Hippocampal formation (tissue), 2 donors: ENCODE results near the gene CELF2.

ENCODE experiments used
- DNase-seq, 2 donors: peaks; one replicate each; lab custom pipeline; 2025; lab: John Stamatoyannopoulos, UW

The CELF2 gene

GRCh38 chr10:11303361-11304170 lies 285.9 kb downstream of the CELF2 start:
- DNase-seq: no peak

GRCh38 chr10:11304906-11305585 lies 287.4 kb downstream of the CELF2 start:
- no peak for DNase-seq

GRCh38 chr10:11305825-11306593 lies 288.3 kb downstream of the CELF2 start:
- DNase-seq: no peak

DNA sequence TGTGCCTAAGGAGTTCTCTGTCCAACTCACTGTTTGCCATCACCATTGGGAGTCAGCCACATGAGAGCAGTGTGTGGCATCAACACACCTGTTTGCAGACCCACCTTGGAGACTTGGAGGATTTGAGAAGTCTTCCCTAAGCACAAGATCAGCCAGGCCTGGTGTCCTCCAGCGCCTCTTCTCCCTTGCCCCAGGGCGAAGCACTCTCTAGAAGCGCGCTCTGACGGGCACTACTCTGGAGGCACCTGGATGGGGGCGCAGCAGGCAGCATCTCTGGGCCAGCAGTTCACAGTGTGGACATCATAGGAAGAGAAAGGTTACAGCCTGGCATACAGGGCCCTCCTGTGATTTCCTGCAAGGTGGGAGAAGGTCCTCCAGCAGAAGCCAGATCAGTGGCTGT lies 289.3 kb downstream of the CELF2 start:
- no peak for DNase-seq

DNA sequence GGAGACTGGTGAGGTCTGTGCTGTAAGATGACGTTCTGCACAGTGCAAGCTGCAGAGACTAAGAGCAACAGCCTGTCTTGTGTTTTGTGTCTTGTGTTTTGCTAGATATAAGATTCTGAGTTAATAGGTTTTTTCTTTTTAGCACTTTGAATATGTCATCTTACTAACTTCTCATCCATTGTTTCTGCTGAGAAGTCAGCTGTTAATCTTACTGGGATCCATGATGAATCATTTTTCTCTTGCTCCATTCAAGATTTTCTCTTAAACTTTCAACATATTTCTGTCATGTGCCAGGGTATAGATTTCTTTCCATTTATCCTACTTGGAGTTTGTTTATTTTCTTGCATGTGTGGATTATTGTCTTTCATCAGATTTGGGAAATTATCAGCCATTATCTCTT lies 290.3 kb downstream of the CELF2 start:
- no peak for DNase-seq

DNA sequence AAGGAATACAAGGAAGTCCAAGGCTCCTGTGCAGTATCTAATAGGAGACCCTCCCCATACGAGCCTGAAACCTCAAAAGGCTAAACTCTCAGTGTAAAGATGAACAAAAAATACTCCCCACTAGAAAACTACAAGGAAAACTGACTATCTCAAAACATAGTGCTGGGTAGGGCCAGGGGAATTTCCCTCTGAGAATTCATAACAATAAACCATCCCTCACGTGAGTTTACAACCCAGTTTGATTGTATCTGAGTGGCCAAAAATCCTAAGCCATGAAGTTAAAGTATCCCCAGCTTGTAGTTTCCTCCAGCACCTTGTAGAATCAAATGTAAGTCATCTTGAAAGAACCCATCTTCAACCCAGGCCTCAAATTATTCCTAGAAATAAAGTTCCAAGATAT lies 293.4 kb downstream of the CELF2 start:
- no peak for DNase-seq

GRCh38 chr10:11313463-11313862 lies 295.8 kb downstream of the CELF2 start:
- DNase-seq: no peak

DNA sequence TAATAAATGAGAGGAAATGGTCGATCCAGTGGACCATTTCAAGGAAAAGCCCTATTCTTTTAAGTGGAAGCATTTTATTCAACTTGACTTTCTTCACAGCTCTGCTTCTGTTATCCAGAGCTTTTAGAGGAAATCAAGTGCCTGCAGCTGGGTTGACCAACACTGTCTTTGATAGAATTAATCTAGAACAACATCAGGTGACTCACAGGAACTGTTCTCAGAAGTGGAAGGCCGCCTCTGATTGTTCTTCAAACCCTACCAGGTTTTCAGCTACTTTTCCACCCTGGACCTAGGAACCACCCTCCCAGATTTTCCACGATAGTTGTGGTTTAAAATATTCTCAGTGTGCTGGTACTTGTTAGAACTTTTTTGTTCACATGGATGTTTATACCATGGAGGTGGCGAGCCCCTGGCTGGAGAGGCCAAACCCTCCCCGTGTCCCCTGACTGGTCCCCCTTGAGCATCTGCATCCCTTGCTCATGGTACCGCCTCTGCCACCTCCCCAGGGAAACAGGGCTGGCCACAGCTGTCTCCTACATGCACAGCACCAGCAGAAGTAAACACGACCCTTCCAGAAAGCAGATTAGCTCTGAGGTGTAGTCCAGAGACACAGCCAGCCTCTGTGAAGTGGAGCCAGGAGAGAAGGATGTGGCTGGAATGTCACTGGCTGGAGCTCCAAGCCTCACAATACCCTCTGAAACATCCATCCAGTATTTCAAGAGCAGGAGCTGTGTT lies 300.4 kb downstream of the CELF2 start:
- no peak for DNase-seq

- no peak for DNase-seq
Observed at GRCh38 chr10:11318826-11319598, 301.3 kb downstream of the CELF2 start.

DNA sequence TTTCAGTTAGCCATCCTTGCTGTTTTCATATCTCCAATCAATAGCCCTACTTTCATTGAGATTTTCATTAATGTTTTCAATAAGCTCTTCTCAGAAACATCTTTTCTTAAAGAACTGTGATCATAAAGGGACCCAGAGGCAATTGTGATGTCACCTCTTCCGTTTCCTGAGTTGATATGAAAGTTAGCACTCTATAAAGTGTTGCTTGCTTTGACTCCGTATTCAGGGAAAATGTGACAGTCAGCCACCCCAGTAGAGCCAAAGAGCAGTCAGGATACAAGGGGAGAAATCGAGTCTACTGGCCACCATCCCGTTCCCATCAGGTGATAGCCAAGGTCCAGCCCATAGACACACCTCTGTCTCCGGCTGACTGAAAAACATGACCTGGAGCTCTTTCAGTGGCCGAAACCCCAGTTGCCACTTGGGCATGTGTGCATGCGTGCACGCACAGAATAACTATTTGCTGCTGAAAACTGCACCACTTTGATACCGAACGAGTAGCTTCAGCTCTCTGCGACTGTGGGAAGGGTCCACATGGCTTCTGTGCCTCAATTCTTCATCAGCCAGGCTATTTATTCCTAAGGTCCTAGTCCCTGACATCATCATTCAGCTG lies 302.4 kb downstream of the CELF2 start:
- no peak for DNase-seq

GRCh38 chr10:11320809-11321520 lies 303.3 kb downstream of the CELF2 start:
- DNase-seq: no peak

DNA sequence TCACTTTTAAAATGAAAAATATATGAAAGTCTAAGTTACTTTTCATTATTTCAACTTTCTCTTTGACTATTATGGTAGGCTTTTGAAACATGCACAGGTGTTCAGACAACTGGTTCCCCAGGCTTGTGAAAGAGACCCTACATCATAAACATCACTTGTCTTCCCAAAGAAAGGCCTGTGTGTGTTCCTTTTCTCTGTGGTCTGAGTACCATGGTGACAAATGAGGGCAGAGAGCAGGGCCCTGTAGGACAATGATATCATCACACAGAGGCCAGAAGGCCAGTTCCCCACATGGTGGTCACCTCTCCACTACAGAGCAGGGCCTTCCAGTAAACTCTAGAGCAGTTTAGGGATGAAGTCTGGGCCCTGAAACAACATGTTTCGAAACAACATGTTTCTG lies 305.0 kb downstream of the CELF2 start:
- DNase-seq: no peak

DNA sequence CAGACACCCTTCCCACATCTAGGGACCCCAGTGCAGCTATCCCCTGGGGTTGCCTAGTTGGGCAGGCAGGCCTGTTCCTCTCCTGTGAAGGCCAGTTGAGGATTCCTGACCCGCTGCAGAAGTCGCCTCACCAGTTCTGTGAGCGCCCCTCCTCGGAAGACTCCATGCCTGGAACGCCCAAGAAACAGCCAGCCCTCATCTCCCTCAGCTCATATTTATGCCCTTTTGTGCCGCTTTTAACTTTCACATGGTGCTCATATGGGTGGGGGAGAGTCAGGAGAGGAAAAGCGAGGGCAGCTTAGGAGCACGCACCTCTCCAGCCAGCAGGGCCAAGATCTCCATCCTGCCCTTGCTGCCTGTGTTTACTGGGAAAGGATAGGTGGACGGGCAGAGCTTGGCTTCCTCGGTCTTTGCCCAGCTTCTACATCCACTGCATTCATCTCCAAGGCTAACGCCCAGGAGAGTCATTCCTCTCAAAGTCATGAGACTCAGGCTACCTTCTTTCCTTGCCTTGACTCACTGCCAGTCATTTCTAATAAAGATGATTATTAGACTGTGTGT lies 307.2 kb downstream of the CELF2 start:
- DNase-seq: no peak

GRCh38 chr10:11325817-11326216 lies 308.1 kb downstream of the CELF2 start:
- no peak for DNase-seq

- no peak for DNase-seq
Observed at GRCh38 chr10:11326241-11326640, 308.6 kb downstream of the CELF2 start.

GRCh38 chr10:11326913-11327616 lies 309.4 kb downstream of the CELF2 start:
- DNase-seq: no peak

DNA sequence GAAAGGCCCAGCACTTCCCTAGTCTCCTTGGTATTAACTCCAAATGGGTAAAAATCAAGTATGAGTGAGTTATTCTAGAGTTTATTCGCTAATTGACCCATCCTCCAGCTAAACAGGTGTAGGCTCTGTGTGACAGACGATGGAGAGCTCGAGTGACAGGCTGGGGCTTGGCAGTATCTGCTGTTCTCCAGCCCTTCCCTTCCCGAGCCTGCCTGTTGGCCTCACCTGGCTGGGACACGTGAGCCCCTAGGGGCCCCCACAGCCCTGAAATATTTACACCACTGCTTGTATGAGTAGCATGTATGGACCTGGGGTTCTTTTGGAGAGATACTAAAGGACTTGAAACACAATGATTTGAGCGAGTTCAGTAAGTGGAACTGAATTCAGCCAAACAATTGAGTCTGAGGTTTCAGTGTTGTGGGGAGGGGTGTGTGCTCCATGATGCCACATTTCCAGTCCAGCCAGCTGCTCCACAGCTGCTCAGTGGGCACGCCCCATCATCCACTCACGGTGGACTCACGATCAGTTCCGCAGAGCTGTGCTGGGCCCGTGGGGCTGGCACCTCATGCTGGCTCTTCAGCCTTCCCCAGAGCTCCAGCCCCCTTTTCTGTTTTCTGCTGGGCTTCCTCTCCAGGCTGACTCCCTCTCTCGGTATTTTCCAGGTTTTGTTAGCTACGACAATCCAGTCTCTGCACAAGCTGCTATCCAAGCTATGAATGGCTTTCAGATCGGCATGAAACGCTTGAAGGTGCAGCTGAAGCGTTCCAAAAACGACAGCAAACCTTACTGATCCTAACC lies 310.8 kb downstream of the CELF2 start:
- DNase-seq: no peak

DNA sequence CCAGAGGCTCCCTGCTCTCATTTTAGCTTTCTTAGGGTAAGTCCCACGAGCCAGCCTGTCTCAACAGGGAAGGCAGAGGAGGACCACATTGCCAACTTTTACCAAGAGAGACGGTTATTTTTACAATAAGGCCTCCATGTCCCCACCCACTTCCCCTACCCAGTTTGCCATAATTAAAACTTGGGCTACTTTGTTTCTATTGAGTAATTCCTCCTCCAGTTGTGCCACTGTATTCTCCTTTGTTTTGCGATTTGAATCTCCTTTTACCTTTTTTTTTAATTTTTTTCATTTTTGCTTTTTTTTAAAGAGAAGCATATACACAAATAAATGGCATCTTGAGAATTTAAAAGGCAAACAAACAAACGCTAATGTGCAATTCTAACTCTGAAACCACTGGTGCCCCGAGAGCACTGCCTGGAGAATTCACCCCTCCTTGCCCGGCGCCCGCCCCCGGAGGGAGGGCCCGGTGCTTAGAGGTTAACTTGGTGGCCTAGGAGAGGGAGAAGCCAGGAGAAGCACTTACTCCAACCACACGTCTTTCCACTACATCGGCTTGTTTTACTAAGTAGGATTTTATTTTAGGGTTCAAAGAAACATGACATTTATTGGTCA lies 311.5 kb downstream of the CELF2 start:
- no peak for DNase-seq
